Islet precursor cell (in vitro differentiated cells): ENCODE measurements around the gene APH1B.
"Not testable (repeated sequence)": the region's sequence is repeated elsewhere in the genome, so short reads cannot be mapped to it uniquely, and the experiment has no call there.

ENCODE experiments used
- DNase-seq: peaks from one replicate; pipeline ENCODE4 v3.0.0-alpha.2; 2018

APH1B gene

GRCh38 chr15:63305260-63305659 lies 27.9 kb downstream of the APH1B start:
- no peak for DNase-seq

- no peak for DNase-seq
These were observed 29.2 kb downstream of the APH1B start for GRCh38 chr15:63306492-63307073.

- peak; percentile 74 for DNase-seq
These were observed 31.1 kb downstream of the APH1B start for GRCh38 chr15:63308491-63308890.

DNA sequence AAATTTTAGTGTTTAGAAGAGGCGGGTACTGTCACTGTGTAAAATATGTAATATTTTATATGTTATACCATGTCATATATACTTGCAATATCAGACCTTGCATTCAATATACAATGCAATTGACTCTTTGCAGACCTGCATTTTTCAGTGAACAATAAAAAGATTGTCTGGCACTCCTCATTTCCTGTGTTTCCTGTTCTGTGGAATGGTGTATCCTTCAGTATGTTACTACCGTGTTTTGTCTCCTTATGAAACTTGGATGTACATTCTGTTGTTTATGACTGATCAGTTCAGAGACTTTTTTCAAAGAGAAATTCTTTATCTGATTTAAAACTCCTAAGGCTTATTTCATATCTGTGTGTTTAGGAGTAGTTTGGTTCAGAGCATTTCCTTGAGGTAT lies 31.5 kb downstream of the APH1B start:
- DNase-seq, result no peak

GRCh38 chr15:63310646-63311045 lies 33.2 kb downstream of the APH1B start:
- DNase-seq, result no peak

GRCh38 chr15:63312286-63312685 lies 34.9 kb downstream of the APH1B start:
- no peak for DNase-seq

DNA sequence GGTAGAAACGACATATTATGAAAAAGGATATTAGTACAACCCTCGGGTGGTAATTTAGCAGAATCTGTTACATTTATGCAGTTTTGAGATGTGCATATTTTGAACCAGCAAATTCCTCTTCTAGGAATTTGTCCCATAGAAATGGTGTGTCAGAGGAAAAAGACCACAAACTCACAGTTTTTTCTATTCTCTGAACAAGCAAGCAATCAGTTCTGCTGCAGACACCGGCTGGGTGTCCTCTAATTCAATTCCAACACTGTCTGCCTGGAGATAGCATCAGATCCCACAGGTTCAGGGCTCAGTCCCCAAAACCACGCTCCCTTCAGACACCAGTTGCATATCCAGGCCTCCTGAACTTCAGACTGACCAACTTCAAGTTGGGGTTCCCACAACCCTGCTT lies 36.4 kb downstream of the APH1B start:
- no peak for DNase-seq

DNA sequence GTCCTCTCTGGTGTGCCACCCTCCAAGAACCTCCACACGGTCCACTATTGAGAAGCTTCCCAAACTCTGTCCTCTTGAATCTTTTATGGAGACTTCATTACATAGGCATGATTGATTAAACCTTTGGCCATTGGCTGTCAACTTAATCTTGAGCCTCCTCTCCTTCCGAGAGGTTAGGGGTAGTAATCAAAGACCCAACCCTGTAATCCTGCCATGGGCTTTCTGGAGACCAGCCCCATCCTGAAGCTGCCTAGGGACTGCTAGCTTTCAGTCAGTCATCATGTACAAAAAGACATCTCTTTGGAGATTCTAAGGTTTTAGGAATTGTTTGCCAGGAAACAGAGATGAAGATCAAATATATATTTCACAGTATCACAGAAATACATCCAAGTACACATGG lies 37.0 kb downstream of the APH1B start:
- DNase-seq, result no peak

DNA sequence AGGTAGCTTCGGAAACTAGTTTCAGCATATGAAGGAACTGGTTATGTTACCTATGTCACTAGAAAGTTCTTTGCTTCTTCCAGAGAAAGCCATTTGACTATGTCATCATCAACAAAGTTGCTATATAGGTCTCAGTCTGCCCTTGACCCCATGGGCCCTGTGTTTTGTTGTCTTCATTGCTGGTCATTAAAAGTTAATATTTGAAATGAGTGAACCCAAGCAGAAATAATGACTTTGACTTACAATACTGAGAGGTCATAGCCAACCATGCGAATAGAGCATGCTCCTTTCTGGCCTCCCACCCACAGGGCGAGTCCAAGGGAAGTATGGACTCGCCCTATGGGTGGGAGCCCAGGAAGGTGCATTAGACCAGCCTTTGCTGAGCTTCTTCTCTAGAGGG lies 40.9 kb downstream of the APH1B start:
- DNase-seq, result no peak

DNA sequence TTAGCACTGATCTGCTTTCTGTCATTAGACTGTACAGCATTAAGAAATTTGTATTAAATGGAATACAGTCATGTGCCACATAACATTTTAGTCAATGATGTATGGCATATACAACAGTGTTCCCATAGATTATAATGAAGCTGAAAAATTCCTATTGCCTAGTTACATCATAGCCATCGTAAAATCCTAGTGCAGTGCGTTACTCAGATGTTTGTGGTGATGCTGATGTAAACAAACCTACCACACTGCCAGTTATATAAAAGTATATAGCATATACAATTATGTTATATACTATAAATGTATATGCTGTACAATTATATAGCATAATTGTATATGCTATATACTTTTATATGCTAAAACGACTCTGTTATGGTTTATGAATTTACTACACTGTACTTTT lies 41.7 kb downstream of the APH1B start:
- no peak for DNase-seq

GRCh38 chr15:63320446-63320845 lies 43.0 kb downstream of the APH1B start:
- not testable (repeated sequence) for DNase-seq

DNA sequence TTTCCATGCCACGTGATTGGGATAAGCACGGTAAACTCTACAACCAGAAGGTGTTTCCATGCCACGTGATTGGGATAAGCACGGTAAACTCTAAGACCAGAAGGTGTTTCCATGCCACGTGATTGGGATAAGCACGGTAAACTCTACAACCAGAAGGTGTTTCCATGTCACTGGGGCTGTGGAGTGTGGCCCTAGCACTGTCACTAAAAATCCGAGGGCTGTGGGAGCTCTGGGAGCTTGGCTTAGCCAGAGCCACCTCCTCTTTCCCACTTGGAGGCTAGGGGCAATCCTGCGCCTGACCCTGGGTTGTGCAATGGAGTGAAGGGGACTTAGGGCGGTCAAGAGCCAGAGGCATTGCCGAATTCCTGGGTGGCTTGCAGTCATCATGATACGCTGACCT lies 43.6 kb downstream of the APH1B start:
- DNase-seq, result not testable (repeated sequence)

GRCh38 chr15:63321462-63321861 lies 44.1 kb downstream of the APH1B start:
- DNase-seq, result no peak

DNA sequence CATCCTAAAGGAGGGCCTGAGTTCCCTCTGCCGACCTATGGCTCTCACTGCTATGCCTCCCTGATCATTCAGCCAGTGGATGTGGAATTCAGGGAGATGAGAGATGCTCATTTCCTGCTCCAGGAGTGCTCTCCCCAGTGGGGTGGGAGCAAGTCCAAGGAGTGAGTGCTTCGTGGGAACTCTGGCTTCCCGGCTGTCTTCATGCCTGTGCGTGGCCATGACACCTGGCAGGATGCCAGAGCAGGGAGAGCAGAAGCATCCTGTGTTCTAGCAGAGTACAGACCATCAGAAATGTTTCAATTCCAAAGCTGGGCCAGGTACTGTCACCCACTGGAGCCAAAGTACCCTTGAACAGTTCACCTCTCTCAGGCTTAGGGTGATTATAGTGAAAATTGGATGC lies 45.1 kb downstream of the APH1B start:
- DNase-seq, result no peak

DNA sequence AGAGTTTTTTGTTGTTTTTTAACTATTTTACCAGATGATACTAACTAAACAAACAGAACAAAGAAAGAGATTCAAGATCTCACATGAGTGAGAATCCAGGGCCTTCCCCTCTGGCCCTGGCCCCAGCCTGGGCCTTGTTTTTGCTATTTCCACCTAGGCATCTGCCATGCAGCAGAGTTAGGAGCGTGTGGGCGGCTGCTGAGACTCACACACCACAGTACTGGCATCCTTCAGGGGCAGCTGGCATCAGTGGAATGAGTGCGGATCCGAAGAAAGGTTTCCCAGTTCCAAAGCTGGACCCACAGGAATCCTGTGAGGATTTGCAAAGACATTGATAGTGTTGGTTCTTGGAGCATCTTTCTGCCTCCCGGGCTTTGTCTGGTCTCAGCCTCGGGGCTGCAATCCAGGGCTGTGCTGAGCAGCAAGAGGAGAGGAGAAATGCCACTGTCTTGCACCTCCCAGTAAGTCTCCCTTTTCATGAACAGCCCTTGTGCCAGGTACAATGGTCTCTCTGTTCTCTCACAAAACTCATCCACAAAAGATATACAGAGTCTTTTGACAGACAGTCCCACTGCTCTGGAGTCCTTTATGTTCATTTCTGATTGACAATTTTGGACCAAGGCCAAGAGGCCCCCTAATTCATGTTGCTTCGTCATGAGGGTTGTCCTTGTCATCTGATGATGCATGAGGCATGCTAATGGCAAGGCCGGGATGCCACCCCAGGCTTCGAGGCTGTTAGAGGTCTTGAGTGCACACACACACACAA lies 46.6 kb downstream of the APH1B start:
- DNase-seq, result no peak

DNA sequence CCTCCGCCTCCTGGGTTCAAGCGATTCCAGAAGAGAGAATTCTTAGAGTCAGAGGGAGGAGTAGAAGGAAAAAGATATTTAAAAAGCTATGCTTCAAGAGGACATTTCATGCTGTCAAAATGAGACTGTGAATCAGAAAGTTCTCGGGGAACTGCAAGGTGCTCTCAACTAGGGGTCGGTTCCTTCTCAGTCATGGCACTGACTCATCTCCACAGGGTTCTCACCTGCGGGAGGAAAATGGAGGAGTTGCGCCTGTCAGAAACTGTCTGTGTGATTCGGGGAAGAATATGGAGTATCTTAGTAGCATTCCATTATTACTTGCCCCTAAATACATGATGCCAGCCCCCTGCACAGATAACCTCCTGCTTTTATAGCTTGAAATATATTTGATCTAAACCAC lies 47.4 kb downstream of the APH1B start:
- no peak for DNase-seq

DNA sequence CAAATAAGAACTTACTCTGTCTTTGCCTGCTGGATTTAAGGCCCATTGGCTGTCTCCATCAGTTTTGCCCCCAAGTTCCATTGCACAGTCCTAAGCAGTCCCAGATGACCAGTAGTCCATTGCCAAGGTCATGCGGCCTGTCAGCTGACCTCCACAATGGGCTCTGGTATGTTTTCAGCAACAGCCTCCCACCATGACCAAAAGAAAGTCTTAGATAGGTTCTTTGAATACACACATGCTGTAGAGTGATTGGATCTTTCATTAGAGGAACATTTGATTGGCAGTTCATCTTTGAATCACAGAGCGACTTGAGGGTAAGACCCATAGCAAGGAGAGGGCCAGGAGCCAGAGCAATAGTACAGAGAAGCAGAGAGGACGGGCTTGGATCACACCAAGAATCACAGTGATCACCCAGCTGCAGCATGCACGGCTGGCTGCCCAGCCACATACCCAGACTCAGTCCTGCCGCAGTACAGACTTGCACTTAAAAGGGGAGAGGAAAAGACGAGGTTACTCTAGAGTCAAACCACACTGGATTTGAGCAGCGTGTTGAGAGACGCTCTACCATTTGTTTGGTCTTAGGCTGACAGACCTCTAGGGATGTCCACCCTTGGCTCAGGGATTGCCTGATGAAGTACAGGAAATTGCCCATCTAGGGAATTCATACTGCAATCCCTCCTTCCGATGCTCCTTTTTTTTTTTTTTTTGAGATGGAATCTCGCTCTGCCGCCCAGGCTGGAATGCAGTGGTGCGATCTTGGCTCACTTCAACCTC lies 50.4 kb downstream of the APH1B start:
- no peak for DNase-seq

- no peak for DNase-seq
These were observed 52.4 kb downstream of the APH1B start for GRCh38 chr15:63329567-63330350.

GRCh38 chr15:63330926-63331325 lies 53.5 kb downstream of the APH1B start:
- DNase-seq, result no peak

GRCh38 chr15:63331456-63331855 lies 54.1 kb downstream of the APH1B start:
- no peak for DNase-seq

DNA sequence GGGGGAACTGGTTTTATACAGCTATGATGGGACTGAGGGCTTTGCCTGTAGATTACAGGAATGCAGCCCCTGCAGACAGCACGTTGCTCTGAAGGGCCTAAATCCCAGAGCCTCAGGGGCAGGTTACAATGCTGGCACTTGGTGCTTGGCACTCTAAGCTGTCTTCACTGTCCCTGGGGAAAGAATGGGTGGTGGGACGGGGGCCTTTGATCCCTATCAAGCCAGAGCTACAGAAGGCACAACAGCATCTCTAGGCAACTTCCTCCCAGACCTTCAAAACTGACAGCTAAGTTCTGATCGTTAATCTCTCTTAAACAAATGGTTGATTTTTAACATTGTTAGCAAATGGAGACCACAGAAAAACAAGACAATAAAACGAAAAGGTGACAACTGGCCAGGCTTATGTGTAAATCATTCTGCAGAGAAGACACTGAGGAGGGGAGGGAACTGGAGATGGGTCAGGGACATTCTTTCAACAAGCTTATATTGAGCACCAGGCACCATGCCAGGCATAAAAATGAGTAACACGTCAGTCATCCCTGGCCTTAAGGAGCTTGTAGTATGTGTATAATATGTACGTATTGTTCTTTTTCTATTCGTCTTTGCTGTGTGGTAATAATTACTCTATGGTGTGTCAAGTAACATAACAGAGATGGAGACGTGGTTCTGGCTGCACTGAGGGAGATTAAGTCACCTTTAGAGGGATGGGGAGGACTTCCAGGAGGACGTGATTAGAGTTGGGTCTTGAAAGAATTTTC lies 55.1 kb downstream of the APH1B start:
- no peak for DNase-seq

DNA sequence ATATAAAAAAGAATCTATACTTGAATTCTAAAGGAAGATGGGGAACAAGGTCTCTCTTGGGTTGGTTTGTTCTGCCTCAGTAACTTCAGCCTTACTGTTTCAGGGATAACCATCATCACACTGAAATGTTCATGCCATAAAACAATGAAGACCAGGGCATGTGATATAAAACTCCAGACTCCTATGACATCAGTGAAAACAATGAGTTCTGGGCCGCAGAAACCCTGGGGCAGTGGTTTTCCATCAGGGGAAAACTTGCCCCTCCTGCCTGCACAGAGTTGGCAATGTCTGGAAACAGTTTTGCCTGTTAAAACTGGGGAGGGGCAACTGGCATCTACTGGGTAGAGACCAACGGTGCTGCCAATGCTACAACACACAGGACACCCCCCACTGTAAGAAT lies 57.4 kb downstream of the APH1B start:
- DNase-seq, result no peak
